ENCODE data around the gene KLRG1.

Gene KLRG1

GRCh38 chr12:8968761-8969160 is 20.6 kb upstream of the KLRG1 start:
- TF ChIP-seq ZFP30 (CRISPR knock-in tag; IDR thresholded peaks at IDR 0.05), result no peak
- no peak for TF ChIP-seq POU6F1 (CRISPR knock-in tag; IDR thresholded peaks at IDR 0.05; ENCODE audit: borderline replicate concordance, low read depth)
- TF ChIP-seq ZNF565 (CRISPR knock-in tag; conservative IDR thresholded peaks at IDR 0.05; ENCODE audit: low read depth), result no peak
- no peak for TF ChIP-seq SNAI2 (CRISPR knock-in tag; IDR thresholded peaks at IDR 0.05)
- no peak for TF ChIP-seq RARB (CRISPR knock-in tag; IDR thresholded peaks at IDR 0.05)
- TF ChIP-seq CREB5 (CRISPR knock-in tag; IDR thresholded peaks at IDR 0.05; ENCODE audit: low read depth), result no peak
- TF ChIP-seq TSHZ2 (CRISPR knock-in tag; IDR thresholded peaks at IDR 0.05), result no peak
- TF ChIP-seq ZC3H10 (CRISPR knock-in tag; IDR thresholded peaks at IDR 0.05), result no peak
- no peak for TF ChIP-seq ZFP3 (CRISPR knock-in tag; IDR thresholded peaks at IDR 0.05)
- no peak for TF ChIP-seq GLIS3 (CRISPR knock-in tag; IDR thresholded peaks at IDR 0.05)
- no peak for TF ChIP-seq CSRNP3 (CRISPR knock-in tag; IDR thresholded peaks at IDR 0.05)
- no peak for TF ChIP-seq PATZ1 (CRISPR knock-in tag; IDR thresholded peaks at IDR 0.05; ENCODE audit: borderline replicate concordance)
- no peak for TF ChIP-seq TOX (CRISPR knock-in tag; IDR thresholded peaks at IDR 0.05; ENCODE audit: borderline replicate concordance)
- TF ChIP-seq ZNF8 (CRISPR knock-in tag; IDR thresholded peaks at IDR 0.05), result no peak
- TF ChIP-seq OSR1 (CRISPR knock-in tag; IDR thresholded peaks at IDR 0.05), result no peak
- TF ChIP-seq ARNTL (CRISPR knock-in tag; IDR thresholded peaks at IDR 0.05; ENCODE audit: borderline replicate concordance, low read depth), result no peak
- no peak for TF ChIP-seq PPARA (CRISPR knock-in tag; IDR thresholded peaks at IDR 0.05; ENCODE audit: borderline replicate concordance)
- ATAC-seq, result no peak

- ATAC-seq, result no peak
- TF ChIP-seq ARNTL (CRISPR knock-in tag; IDR thresholded peaks at IDR 0.05; ENCODE audit: borderline replicate concordance, low read depth), result no peak
- no peak for TF ChIP-seq RARB (CRISPR knock-in tag; IDR thresholded peaks at IDR 0.05)
- TF ChIP-seq ESRRG (CRISPR knock-in tag; IDR thresholded peaks at IDR 0.05), result no peak
Observed at GRCh38 chr12:8969861-8970411, 19.4 kb upstream of the KLRG1 start.

- no peak for ATAC-seq
- TF ChIP-seq ZC3H10 (CRISPR knock-in tag; IDR thresholded peaks at IDR 0.05), result no peak
- TF ChIP-seq ZNF8 (CRISPR knock-in tag; IDR thresholded peaks at IDR 0.05), result no peak
- TF ChIP-seq PATZ1 (CRISPR knock-in tag; IDR thresholded peaks at IDR 0.05; ENCODE audit: borderline replicate concordance), result no peak
- no peak for TF ChIP-seq ISL1 (CRISPR knock-in tag; IDR thresholded peaks at IDR 0.05)
- TF ChIP-seq ZFP3 (CRISPR knock-in tag; IDR thresholded peaks at IDR 0.05), result no peak
- TF ChIP-seq OSR1 (CRISPR knock-in tag; IDR thresholded peaks at IDR 0.05), result no peak
- TF ChIP-seq CSRNP3 (CRISPR knock-in tag; IDR thresholded peaks at IDR 0.05), result no peak
- TF ChIP-seq GLIS3 (CRISPR knock-in tag; IDR thresholded peaks at IDR 0.05), result no peak
- TF ChIP-seq ZNF565 (CRISPR knock-in tag; conservative IDR thresholded peaks at IDR 0.05; ENCODE audit: low read depth), result no peak
- no peak for TF ChIP-seq SNAI2 (CRISPR knock-in tag; IDR thresholded peaks at IDR 0.05)
Observed at GRCh38 chr12:8970432-8970831, 18.9 kb upstream of the KLRG1 start.

Data from SK-N-SH treated with all-trans-retinoic acid at 6 μM for 48 hours (cell line).